ENCODE results near the gene HMGN5. TPM values are rescaled to one million over a fixed set of nuclear protein-coding genes. Genes with fewer than 3 reads are reported as not detected.

The HMGN5 gene
- total RNA-seq, 1 donor from 2014 or later, result 2.4 TPM

DNA sequence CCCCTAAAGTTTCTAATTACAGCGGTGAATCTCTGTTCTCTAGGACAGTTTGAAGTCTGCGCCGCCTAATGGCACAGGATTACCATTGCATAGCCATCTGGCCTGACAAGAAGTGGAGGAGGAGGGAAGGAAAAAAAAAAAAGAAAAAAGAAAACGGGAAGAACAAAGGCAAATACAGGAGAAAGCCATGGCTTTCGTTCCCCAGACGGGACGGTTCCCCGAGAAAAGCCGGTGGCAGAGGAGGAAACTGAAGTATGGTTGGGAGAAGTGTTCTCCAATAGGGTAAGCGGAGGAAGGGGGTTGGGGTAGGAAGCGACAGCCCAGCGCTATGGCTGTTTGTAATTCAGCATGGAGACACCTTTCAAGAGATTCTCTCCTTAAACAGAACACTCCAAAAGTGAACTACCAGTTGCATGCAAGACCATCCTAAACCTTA lies 80.8 kb downstream of the HMGN5 start:
- peak; percentile 72 for DNase-seq (ENCODE audit: low read depth)

DNA sequence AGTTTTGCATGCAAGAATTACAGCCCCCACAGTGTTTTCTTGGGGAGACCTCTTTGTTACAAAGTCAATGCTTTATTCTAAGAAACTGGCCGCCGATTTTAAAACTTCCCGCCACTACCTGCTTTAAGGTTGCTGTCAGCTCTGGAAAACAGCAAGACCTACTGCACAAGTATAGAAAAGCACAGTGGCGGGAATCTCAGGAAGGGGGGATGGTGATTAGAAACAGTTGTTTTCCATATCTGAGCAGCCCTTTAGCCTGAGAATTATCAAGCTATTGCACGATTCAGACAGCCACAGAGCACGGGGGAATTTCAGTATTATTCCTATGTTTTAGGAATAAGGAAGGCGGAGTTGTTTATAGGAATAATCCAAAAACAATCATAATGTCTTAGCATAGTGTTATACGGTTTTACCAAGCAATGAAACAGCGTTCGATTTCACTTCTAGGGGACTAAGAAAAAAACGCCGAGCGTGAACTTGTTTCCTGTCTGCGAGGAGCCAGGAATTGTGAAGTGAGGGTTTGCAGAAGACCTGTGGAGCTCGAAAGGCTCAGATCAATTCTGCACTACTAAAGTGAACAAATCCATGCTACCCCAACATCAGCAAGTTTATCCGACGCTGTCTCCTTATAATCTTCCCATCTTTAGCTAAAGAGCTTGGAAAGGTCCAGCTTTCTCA lies 81.3 kb downstream of the HMGN5 start:
- no peak for DNase-seq (ENCODE audit: low read depth)

DNA sequence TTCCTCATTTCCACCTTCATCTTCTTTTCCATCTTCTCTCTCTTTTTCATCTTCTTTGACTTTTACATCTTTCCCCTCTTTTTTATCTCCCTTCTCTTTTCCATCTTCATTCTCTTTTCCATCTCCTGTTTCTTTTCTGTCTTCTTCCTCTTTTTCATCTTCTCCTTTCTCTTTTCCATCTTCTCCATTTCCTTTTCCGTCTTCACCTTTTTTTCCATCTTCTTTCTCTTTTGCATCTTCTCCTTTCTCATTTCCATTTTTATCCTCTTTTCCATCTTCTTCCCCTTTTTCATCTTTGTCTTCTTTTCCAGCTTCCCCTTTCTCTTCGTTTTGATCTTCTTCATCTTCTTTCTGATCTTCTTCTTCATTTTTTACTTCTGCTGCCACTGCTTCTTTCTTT lies 87.0 kb downstream of the HMGN5 start:
- no peak for DNase-seq (ENCODE audit: low read depth)

DNA sequence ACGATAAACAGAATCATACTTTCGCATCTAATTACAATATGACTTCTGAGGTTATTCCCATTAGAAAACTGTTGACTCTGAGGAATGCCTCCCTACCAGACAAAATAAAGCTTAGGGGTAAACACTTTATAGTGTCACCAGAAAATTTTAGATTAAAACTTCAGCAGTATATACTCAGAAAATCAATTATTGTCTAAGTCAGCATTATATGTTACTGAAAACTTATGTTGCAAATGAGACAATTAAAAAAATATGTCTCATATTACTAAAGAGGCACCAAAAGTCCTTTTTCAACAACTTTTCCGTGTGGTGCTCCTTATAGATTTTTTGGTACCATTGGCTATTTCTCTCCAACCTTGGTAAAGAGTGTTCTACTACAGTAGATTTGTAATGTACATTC lies 91.4 kb downstream of the HMGN5 start:
- no peak for DNase-seq (ENCODE audit: low read depth)

DNA sequence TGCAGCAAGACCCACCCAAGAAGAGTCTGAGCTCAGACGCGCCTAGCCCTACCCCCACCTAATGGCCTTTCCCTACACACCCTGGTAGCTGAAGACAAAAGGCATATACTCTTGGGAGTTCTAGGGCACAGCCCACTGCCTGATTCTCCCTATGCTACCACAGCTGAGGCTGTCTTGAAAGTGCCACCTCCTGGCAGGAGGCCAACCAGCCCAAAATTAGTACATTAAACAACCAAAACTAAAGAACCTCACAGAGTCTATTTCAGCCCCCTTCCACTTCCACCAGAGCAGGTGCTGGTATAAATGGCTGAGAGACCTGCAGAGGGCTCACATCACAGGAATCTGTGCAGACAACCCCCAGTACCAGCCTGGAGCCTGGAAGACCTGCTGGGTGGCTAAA lies 119.1 kb downstream of the HMGN5 start:
- no peak for DNase-seq (ENCODE audit: low read depth)

Other genes starting within 250 kb of the HMGN5 start
- 80.6 and 88.1 TPM in 2 replicates for gene SH3BGRL, start 189 bp upstream of the HMGN5 start, total RNA-seq

All from myocyte (in vitro differentiated cells).